Duodenal mucosa (tissue), 2 donors: ENCODE measurements around the gene SP1.

Experiments used
- H3K27ac ChIP-seq: one replicate; pipeline ENCODE4 v1.7.0; 2013; ENCODE audit warnings: low read depth, low read length
- H3K27me3 ChIP-seq, 2 donors: one replicate each; pipeline ENCODE4 v1.7.0; 2013; ENCODE audit warnings: low read length in 2 of 2, control low read depth in 1 of 2; ENCODE audit not compliant: insufficient read depth in 2 of 2, control insufficient read depth in 1 of 2
- H3K36me3 ChIP-seq, 2 donors: one replicate each; pipeline ENCODE4 v1.7.0; 2013; ENCODE audit warnings: low read length in 2 of 2, control low read depth in 1 of 2; ENCODE audit not compliant: insufficient read depth in 2 of 2, control insufficient read depth in 1 of 2
- H3K4me1 ChIP-seq, 2 donors: one replicate each; pipeline ENCODE4 v1.7.0; 2013; ENCODE audit warnings: low read length in 2 of 2, control low read depth in 1 of 2; ENCODE audit not compliant: insufficient read depth in 2 of 2, control insufficient read depth in 1 of 2
- H3K4me3 ChIP-seq, 2 donors: one replicate each; pipeline ENCODE4 v1.7.0; 2013; ENCODE audit warnings: low read length in 2 of 2, low read depth in 1 of 2
- H3K9ac ChIP-seq, 2 donors: one replicate each; pipeline ENCODE4 v1.7.0; 2013; ENCODE audit warnings: low read length in 2 of 2, low read depth in 1 of 2
- H3K9me3 ChIP-seq, 2 donors: one replicate each; pipeline ENCODE4 v1.7.0; 2013; ENCODE audit warnings: low read length in 2 of 2, control low read depth in 1 of 2; ENCODE audit not compliant: control insufficient read depth in 1 of 2

SP1 gene

DNA sequence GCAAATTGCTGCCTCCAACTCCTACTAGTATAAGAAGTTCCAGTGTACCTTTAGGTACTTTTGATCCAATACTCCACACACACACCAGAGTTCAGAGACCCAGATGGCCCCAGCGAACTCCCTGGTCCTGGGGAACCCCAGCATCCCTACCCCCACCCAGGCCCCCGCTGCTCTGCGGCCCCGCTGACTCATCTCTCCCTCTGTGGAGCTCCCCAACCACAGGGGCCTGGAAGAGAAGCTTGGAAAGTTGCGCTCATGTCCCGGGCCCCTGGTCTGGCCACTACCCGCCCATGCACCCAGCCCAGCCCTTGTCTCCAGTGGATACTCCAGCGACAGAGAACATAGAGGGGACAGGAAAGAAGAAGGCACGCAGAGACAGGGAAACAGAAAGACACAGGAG lies 39.6 kb upstream of the SP1 start:
- Histone ChIP-seq H3K27ac (no peak overlapping the region), H3K9ac (no peak overlapping the region), H3K27me3 (peaks cover 21 to 40% of the 10 kb centered on the region in 2 donors), H3K36me3 (no peaks in the 10 kb centered on the region), H3K4me3 (no peak overlapping the region), H3K9me3 (no peaks in the 10 kb centered on the region), H3K4me1 (peaks cover 5% of the 10 kb centered on the region in 2 donors)

DNA sequence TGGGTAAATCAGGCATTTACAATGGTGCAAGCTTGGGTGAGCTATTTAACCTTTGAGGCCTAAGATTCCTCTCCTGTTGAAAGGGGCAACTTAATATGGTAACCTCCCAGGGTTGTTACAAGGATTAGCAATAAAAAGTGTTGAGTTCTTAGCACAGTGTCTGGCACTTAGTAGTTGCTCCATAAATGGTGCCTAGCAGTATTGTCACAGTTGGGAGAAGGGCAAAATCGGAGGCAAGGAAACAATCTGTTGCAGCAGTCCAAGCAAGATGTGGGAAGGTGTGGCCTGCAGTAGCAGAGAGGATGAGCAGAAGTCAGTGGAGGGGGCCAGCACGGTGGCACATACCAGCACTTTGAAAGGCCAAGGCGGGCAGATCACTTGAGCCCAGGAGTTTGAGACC lies 36.5 kb upstream of the SP1 start:
- Histone ChIP-seq H3K27ac (no peak overlapping the region), H3K9ac (no peak overlapping the region), H3K27me3 (peaks cover 4 to 16% of the 10 kb centered on the region in 2 donors), H3K4me1 (peaks cover 9 to 14% of the 10 kb centered on the region in 2 donors), H3K4me3 (no peak overlapping the region), H3K36me3 (no peaks in the 10 kb centered on the region), H3K9me3 (no peaks in the 10 kb centered on the region)

DNA sequence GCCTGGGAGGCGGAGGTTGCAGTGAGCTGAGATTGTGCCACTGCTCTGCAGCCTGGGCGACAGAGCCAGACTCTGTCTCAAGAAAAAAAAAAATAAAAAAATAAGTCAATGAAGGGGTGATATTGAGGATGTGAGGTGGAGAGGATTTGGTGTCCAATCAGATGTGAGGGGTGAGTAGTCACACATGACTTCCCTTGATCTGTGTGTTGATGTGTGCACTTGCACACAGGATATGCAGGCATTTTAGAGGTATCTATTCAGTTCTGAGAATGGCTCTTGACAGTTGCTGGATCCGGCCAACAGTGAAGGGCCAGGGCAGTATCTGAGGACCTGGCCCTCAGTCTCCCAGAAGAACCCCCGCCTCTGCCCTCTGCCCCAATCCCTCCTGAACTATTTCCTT lies 36.0 kb upstream of the SP1 start:
- Histone ChIP-seq H3K27ac (no peak overlapping the region), H3K4me1 (peaks cover 9 to 14% of the 10 kb centered on the region in 2 donors), H3K9me3 (no peaks in the 10 kb centered on the region), H3K27me3 (peaks cover 0 to 12% of the 10 kb centered on the region in 2 donors), H3K4me3 (no peak overlapping the region), H3K36me3 (no peaks in the 10 kb centered on the region), H3K9ac (peak overlapping the region in 1 of 2 donors; percentile 33)

- Histone ChIP-seq H3K27me3 (peaks cover 0 to 12% of the 10 kb centered on the region in 2 donors), H3K36me3 (no peaks in the 10 kb centered on the region), H3K4me3 (peak overlapping the region; percentile 44 to 63), H3K9me3 (no peaks in the 10 kb centered on the region), H3K4me1 (peaks cover 9 to 14% of the 10 kb centered on the region in 2 donors), H3K9ac (peak overlapping the region; percentile 33 to 43), H3K27ac (no peak overlapping the region)
Measured at GRCh38 chr12:53344487-53344823, 35.5 kb upstream of the SP1 start.

GRCh38 chr12:53344824-53345485 lies 35.0 kb upstream of the SP1 start:
- Histone ChIP-seq H3K4me1 (peaks cover 9 to 14% of the 10 kb centered on the region in 2 donors), H3K36me3 (no peaks in the 10 kb centered on the region), H3K27ac (no peak overlapping the region), H3K9ac (peak overlapping the region; percentile 32 to 63), H3K27me3 (peaks cover 0 to 8% of the 10 kb centered on the region in 2 donors), H3K9me3 (no peaks in the 10 kb centered on the region), H3K4me3 (peak overlapping the region; percentile 70 to 78)

- Histone ChIP-seq H3K36me3 (no peaks in the 10 kb centered on the region), H3K9ac (peak overlapping the region in 1 of 2 donors; percentile 47), H3K4me1 (peaks cover 9 to 14% of the 10 kb centered on the region in 2 donors), H3K9me3 (no peaks in the 10 kb centered on the region), H3K4me3 (peak overlapping the region; percentile 70 to 78), H3K27me3 (peaks cover 0 to 4% of the 10 kb centered on the region in 2 donors), H3K27ac (no peak overlapping the region)
Measured at GRCh38 chr12:53345486-53346188, 34.3 kb upstream of the SP1 start.

DNA sequence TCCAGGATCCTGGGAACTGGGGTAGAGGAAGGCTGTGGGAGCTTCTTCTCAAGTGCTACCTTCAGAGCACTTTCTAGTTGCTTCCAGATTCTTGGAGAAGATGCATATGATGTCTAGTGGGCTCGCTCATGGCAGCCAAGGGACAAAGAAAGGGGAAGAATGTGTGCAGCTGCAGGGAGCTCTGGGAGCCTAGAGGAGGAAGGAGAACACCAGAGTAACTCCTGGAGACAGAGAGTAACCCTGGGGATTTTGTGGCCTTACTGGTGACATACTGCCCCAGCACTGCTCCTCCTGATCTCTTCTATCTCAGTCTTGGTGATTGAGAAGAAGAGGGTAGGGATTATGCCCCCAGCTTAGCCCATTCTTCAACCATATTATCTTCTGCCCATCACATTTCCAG lies 33.5 kb upstream of the SP1 start:
- Histone ChIP-seq H3K9ac (no peak overlapping the region), H3K27me3 (peaks cover 0 to 4% of the 10 kb centered on the region in 2 donors), H3K4me3 (no peak overlapping the region), H3K4me1 (peaks cover 9 to 14% of the 10 kb centered on the region in 2 donors), H3K36me3 (no peaks in the 10 kb centered on the region), H3K9me3 (no peaks in the 10 kb centered on the region), H3K27ac (no peak overlapping the region)

DNA sequence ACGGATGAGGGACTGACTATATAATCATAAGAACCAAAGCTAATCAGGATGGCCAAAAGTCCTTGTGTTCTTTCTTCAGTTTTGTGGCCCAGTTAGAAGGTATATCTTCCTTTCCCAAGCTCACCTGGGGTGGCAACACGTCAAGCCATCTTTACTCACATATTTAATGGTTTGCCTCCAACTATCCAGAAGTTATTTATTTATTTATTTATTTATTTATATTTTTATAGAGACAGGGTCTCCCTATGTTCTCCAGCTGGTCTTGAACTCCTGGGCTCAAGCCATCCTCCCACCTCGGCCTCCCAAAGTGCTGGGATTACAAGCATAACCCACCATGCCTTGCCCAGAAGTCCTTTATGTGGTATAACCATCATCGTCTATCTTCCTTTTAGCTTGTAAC lies 32.1 kb upstream of the SP1 start:
- H3K9ac ChIP-seq: no peak overlapping the region
- H3K36me3 ChIP-seq: no peaks in the 10 kb centered on the region
- no peak overlapping the region for H3K27ac ChIP-seq
- H3K4me1 ChIP-seq: peaks cover 12 to 17% of the 10 kb centered on the region in 2 donors
- peaks cover 0 to 4% of the 10 kb centered on the region in 2 donors for H3K27me3 ChIP-seq
- H3K9me3 ChIP-seq: no peaks in the 10 kb centered on the region
- no peak overlapping the region for H3K4me3 ChIP-seq

- H3K9ac ChIP-seq: peak overlapping the region; percentile 16 to 35
Measured at GRCh38 chr12:53352331-53353256, 27.4 kb upstream of the SP1 start.

GRCh38 chr12:53353257-53353655 lies 26.7 kb upstream of the SP1 start:
- Histone ChIP-seq H3K36me3 (no peaks in the 10 kb centered on the region), H3K9me3 (no peaks in the 10 kb centered on the region), H3K9ac (peak overlapping the region in 1 of 2 donors; percentile 35), H3K27ac (no peak overlapping the region), H3K4me1 (peaks cover 7 to 8% of the 10 kb centered on the region in 2 donors), H3K4me3 (no peak overlapping the region), H3K27me3 (no peaks in the 10 kb centered on the region)

More at GRCh38 chr12:53352331-53353256, 27.4 kb upstream of the SP1 start:
- Histone ChIP-seq H3K4me3 (peak overlapping the region; percentile 4 to 37), H3K4me1 (peaks cover 7 to 8% of the 10 kb centered on the region in 2 donors), H3K27me3 (no peaks in the 10 kb centered on the region), H3K36me3 (no peaks in the 10 kb centered on the region), H3K9me3 (no peaks in the 10 kb centered on the region), H3K27ac (peak overlapping the region; percentile 27)
